MM.1S (cell line): Measurements from ENCODE around the gene MED14.

ENCODE experiments used
- DNase-seq: peaks from one replicate; pipeline ENCODE4 v3.0.0-alpha.2; 2015
- H2AFZ ChIP-seq: fragments of 300-600 bp; sonication (generic); 2 replicates; pipeline ENCODE4 v1.6.0; 2016; ENCODE audit warnings: antibody characterized with exemption, low read length
- H3F3A ChIP-seq: fragments of 300-600 bp; sonication (generic); 2 replicates; pipeline ENCODE4 v1.6.1; 2016; ENCODE audit warnings: mild to moderate bottlenecking, antibody characterized with exemption, low read length, moderate library complexity, mixed read lengths; ENCODE audit not compliant: insufficient read depth
- H3K27ac ChIP-seq: fragments of 300-600 bp; sonication (generic); 2 replicates; pipeline ENCODE4 v1.5.1; 2016; ENCODE audit warnings: mild to moderate bottlenecking, low read length
- H3K27me3 ChIP-seq: fragments of 300-600 bp; sonication (generic); replicated peaks from 2 replicates; pipeline ENCODE4 v1.6.0; 2016; ENCODE audit warnings: low read length; ENCODE audit not compliant: insufficient read depth
- H3K36me3 ChIP-seq: fragments of 300-600 bp; sonication (generic); replicated peaks from 2 replicates; pipeline ENCODE4 v1.6.1; 2016; ENCODE audit warnings: mild to moderate bottlenecking, low read length, mixed read lengths; ENCODE audit not compliant: insufficient read depth
- H3K4me1 ChIP-seq: fragments of 300-600 bp; sonication (generic); 2 replicates; pipeline ENCODE4 v1.6.1; 2016; ENCODE audit warnings: low read length, mixed read lengths
- H3K4me2 ChIP-seq: fragments of 300-600 bp; sonication (generic); 2 replicates; pipeline ENCODE4 v1.6.0; 2016; ENCODE audit warnings: low read depth, low read length
- H3K4me3 ChIP-seq: fragments of 300-600 bp; sonication (generic); 2 replicates; pipeline ENCODE4 v1.5.1; 2016; ENCODE audit warnings: low read length, mixed read lengths
- H3K79me2 ChIP-seq: fragments of 300-600 bp; sonication (generic); 2 replicates; pipeline ENCODE4 v1.6.1; 2016; ENCODE audit warnings: mixed run types, low read length, mixed read lengths
- H3K9ac ChIP-seq: fragments of 300-600 bp; sonication (generic); 2 replicates; pipeline ENCODE4 v1.6.1; 2016; ENCODE audit warnings: low read length, mixed read lengths
- H3K9me2 ChIP-seq: fragments of 300-600 bp; sonication (generic); replicated peaks from 2 replicates; pipeline ENCODE4 v1.6.1; 2016; ENCODE audit warnings: mild to moderate bottlenecking, low read length, mixed read lengths; ENCODE audit not compliant: insufficient read depth
- H3K9me3 ChIP-seq: fragments of 300-600 bp; sonication (generic); replicated peaks from 2 replicates; pipeline ENCODE4 v1.6.1; 2016; ENCODE audit warnings: mild to moderate bottlenecking, low read length, mixed read lengths; ENCODE audit not compliant: insufficient read depth
- H4K20me1 ChIP-seq: fragments of 300-600 bp; sonication (generic); 2 replicates; pipeline ENCODE4 v1.6.1; 2016; ENCODE audit warnings: mild to moderate bottlenecking, low read length, moderate library complexity, mixed read lengths; ENCODE audit not compliant: insufficient read depth
- CTCF ChIP-seq: fragments of 300-600 bp; sonication (generic); IDR thresholded peaks from 2 replicates; pipeline ENCODE4 v1.5.1; 2016; ENCODE audit warnings: antibody characterized with exemption, low read length, mixed read lengths
- EZH2 ChIP-seq: fragments of 300-600 bp; sonication (generic); optimal IDR thresholded peaks from 2 replicates; pipeline ENCODE3; 2017; ENCODE audit warnings: low read depth, mild to moderate bottlenecking, antibody characterized with exemption, low read length, mixed read lengths
- EZH2phosphoT487 ChIP-seq: fragments of 300-600 bp; sonication (generic); IDR thresholded peaks from 2 replicates; pipeline ENCODE4 v1.6.1; 2018; ENCODE audit warnings: antibody characterized with exemption, low read length

Gene MED14

GRCh38 chrX:40773809-40774208 lies 38.5 kb upstream of the MED14 start:
- TF ChIP-seq EZH2phosphoT487: no peak
- no peak for TF ChIP-seq CTCF
- TF ChIP-seq EZH2: no peak
- DNase-seq: no peak
- no peaks in the 10 kb centered on the region for H3F3A ChIP-seq
- H3K9me3 ChIP-seq: no peaks in the 10 kb centered on the region
- H3K4me2 ChIP-seq: no peak overlapping the region
- no peak overlapping the region for H3K9ac ChIP-seq
- H3K79me2 ChIP-seq: no peaks in the 10 kb centered on the region
- no peak overlapping the region for H2AFZ ChIP-seq
- H3K4me1 ChIP-seq: no peaks in the 10 kb centered on the region
- no peak overlapping the region for H3K27ac ChIP-seq
- no peaks in the 10 kb centered on the region for H3K36me3 ChIP-seq
- H4K20me1 ChIP-seq: no peaks in the 10 kb centered on the region
- H3K27me3 ChIP-seq: no peaks in the 10 kb centered on the region
- no peaks in the 10 kb centered on the region for H3K9me2 ChIP-seq
- no peak overlapping the region for H3K4me3 ChIP-seq

- H2AFZ ChIP-seq: no peak overlapping the region
- H3K4me3 ChIP-seq: no peak overlapping the region
- H3K4me1 ChIP-seq: no peaks in the 10 kb centered on the region
- no peaks in the 10 kb centered on the region for H4K20me1 ChIP-seq
- H3K4me2 ChIP-seq: no peak overlapping the region
- H3K27me3 ChIP-seq: no peaks in the 10 kb centered on the region
- no peaks in the 10 kb centered on the region for H3K79me2 ChIP-seq
- DNase-seq: no peak
- H3K9me2 ChIP-seq: no peaks in the 10 kb centered on the region
- no peaks in the 10 kb centered on the region for H3F3A ChIP-seq
- TF ChIP-seq CTCF (no peak), EZH2phosphoT487 (no peak), EZH2 (no peak)
- H3K9ac ChIP-seq: no peak overlapping the region
- no peaks in the 10 kb centered on the region for H3K36me3 ChIP-seq
- no peak overlapping the region for H3K27ac ChIP-seq
- no peaks in the 10 kb centered on the region for H3K9me3 ChIP-seq
These were observed 37.8 kb upstream of the MED14 start for GRCh38 chrX:40773188-40773587.

DNA sequence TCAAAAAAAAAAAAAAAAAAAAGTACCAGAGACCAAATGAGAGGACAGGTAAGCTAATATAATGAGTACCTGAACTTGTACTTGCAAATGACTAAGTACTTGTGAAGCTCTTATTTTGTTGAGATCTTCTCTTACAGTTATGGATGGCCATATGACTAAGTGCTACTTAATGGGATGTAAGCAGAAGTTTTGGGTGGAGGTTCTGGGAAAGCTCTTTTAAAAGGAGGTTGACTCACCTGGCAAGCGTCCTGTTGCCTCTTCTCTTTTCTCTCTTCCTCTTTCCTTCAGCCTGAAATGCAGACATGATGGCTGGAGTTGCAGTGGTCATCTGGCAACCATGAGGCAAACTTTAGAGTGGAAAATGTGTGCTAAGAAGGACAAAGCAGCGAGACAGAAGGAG lies 36.9 kb upstream of the MED14 start:
- DNase-seq: no peak
- no peaks in the 10 kb centered on the region for H3K4me1 ChIP-seq
- H2AFZ ChIP-seq: no peak overlapping the region
- no peaks in the 10 kb centered on the region for H3K9me3 ChIP-seq
- no peaks in the 10 kb centered on the region for H3K36me3 ChIP-seq
- no peaks in the 10 kb centered on the region for H3K27me3 ChIP-seq
- H3K79me2 ChIP-seq: no peaks in the 10 kb centered on the region
- no peaks in the 10 kb centered on the region for H4K20me1 ChIP-seq
- no peak overlapping the region for H3K4me2 ChIP-seq
- TF ChIP-seq EZH2phosphoT487: no peak
- TF ChIP-seq CTCF: no peak
- no peak for TF ChIP-seq EZH2
- H3K27ac ChIP-seq: no peak overlapping the region
- no peaks in the 10 kb centered on the region for H3K9me2 ChIP-seq
- no peak overlapping the region for H3K4me3 ChIP-seq
- H3F3A ChIP-seq: no peaks in the 10 kb centered on the region
- H3K9ac ChIP-seq: no peak overlapping the region

GRCh38 chrX:40761762-40762161 lies 26.4 kb upstream of the MED14 start:
- Histone ChIP-seq H3K27ac (no peak overlapping the region), H3K4me1 (no peaks in the 10 kb centered on the region), H2AFZ (no peak overlapping the region), H3K4me2 (no peak overlapping the region), H3K9me2 (no peaks in the 10 kb centered on the region), H3K9ac (no peak overlapping the region), H3K27me3 (no peaks in the 10 kb centered on the region), H3K79me2 (no peaks in the 10 kb centered on the region), H3F3A (no peaks in the 10 kb centered on the region), H3K36me3 (no peaks in the 10 kb centered on the region), H4K20me1 (no peaks in the 10 kb centered on the region), H3K4me3 (no peak overlapping the region), H3K9me3 (no peaks in the 10 kb centered on the region)
- DNase-seq: no peak
- TF ChIP-seq CTCF (no peak), EZH2phosphoT487 (no peak), EZH2 (no peak)
